SU-DHL-6 (cell line): ENCODE data around the gene C19orf33.
"Not testable (repeated sequence)": the region's sequence is repeated elsewhere in the genome, so short reads cannot be mapped to it uniquely, and the experiment has no call there.

Experiments
- H2AFZ ChIP-seq: fragments of 200-600 bp; sonication (generic); 2 replicates; pipeline ENCODE4 v1.6.1; 2014; ENCODE audit warnings: low read depth, mild to moderate bottlenecking, moderate library complexity, mixed read lengths, antibody characterized with exemption, low read length; ENCODE audit not compliant: severe bottlenecking
- H3F3A ChIP-seq: fragments of 200-600 bp; shearing (Covaris generic); 2 replicates; pipeline ENCODE4 v1.6.0; 2016; ENCODE audit warnings: antibody characterized with exemption, mild to moderate bottlenecking; ENCODE audit not compliant: insufficient read depth
- H3K27ac ChIP-seq: fragments of 200-600 bp; sonication (generic); 2 replicates; pipeline ENCODE4 v1.5.1; 2016; ENCODE audit warnings: low read depth, mild to moderate bottlenecking, low read length, moderate library complexity, mixed read lengths
- H3K27me3 ChIP-seq: fragments of 200-600 bp; sonication (generic), shearing (Covaris generic); 2 replicates; pipeline ENCODE4 v1.6.0; 2014; ENCODE audit warnings: mild to moderate bottlenecking, low read length
- H3K36me3 ChIP-seq: fragments of 200-600 bp; sonication (generic); 2 replicates; pipeline ENCODE4 v1.6.1; 2014; ENCODE audit warnings: mild to moderate bottlenecking, low read length, mixed read lengths
- H3K4me2 ChIP-seq: fragments of 300-600, 200-600 bp; shearing (Covaris generic), sonication (generic); 2 replicates; pipeline ENCODE4 v1.6.0; 2014; ENCODE audit warnings: low read length, low read depth, mild to moderate bottlenecking; ENCODE audit not compliant: poor library complexity, severe bottlenecking
- H3K4me3 ChIP-seq: fragments of 200-600 bp; sonication (generic); 2 replicates; pipeline ENCODE4 v1.5.1; 2014; ENCODE audit warnings: antibody characterized with exemption, low read length, mild to moderate bottlenecking, mixed read lengths; ENCODE audit not compliant: insufficient read depth, poor library complexity, severe bottlenecking
- H3K79me2 ChIP-seq: fragments of 200-600 bp; sonication (generic); 2 replicates; pipeline ENCODE4 v1.6.1; 2014; ENCODE audit warnings: mild to moderate bottlenecking, low read length, moderate library complexity; ENCODE audit not compliant: insufficient read depth
- H3K9ac ChIP-seq: fragments of 200-600 bp; sonication (generic); 2 replicates; pipeline ENCODE4 v1.7.0; 2014; ENCODE audit warnings: mild to moderate bottlenecking, low read length
- H3K9me2 ChIP-seq: fragments of 200-600 bp; sonication (generic); replicated peaks from 2 replicates; pipeline ENCODE4 v1.6.1; 2014; ENCODE audit warnings: low read length; ENCODE audit not compliant: insufficient read depth
- H3K9me3 ChIP-seq: fragments of 200-600 bp; sonication (generic); 2 replicates; pipeline ENCODE4 v1.6.1; 2014; ENCODE audit warnings: low read length, mixed read lengths; ENCODE audit not compliant: insufficient read depth
- H4K20me1 ChIP-seq: fragments of 200-600 bp; sonication (generic); 2 replicates; pipeline ENCODE4 v1.6.1; 2014; ENCODE audit warnings: low read depth, mild to moderate bottlenecking, antibody characterized with exemption, low read length, moderate library complexity, mixed read lengths
- EZH2phosphoT487 ChIP-seq: fragments of 200-600 bp; sonication (generic), shearing (Covaris generic); conservative IDR thresholded peaks from 2 replicates; pipeline ENCODE4 v1.6.1; 2018; ENCODE audit warnings: mild to moderate bottlenecking, antibody characterized with exemption, low read length, moderate library complexity, mixed read lengths
- TF ChIP-seq, protein P1 (sequence below): fragments of 200-600 bp; sonication (generic); IDR thresholded peaks from one replicate; pipeline ENCODE4 v1.5.1; 2017; ENCODE audit warnings: antibody characterized with exemption, mild to moderate bottlenecking, low read length, moderate library complexity; ENCODE audit not compliant: insufficient read depth, poor library complexity, severe bottlenecking

C19orf33 gene

GRCh38 chr19:38303517-38304351 lies at the start of gene C19orf33:
TSS of gene C19orf33 (plus strand) at chr19:38304251. CDS start at chr19:38304262, 11 bp downstream.
- Histone ChIP-seq H3K4me2 (no peak within 1 kb of the TSS), H3K27me3 (no peaks in the 10 kb centered on the region), H3K9ac (no peak within 1 kb of the TSS), H3F3A (no peaks in the 10 kb centered on the region), H3K4me3 (no peak within 1 kb of the TSS), H4K20me1 (no peaks in the 10 kb centered on the region), H3K27ac (no peak within 1 kb of the TSS), H3K9me2 (no peaks in the 10 kb centered on the region), H3K79me2 (no peaks in the 10 kb centered on the region), H3K36me3 (no peaks in the 10 kb centered on the region), H2AFZ (no peak within 1 kb of the TSS), H3K9me3 (no peaks in the 10 kb centered on the region)
- no peak for TF ChIP-seq EZH2phosphoT487
- TF ChIP-seq, protein P1, sequence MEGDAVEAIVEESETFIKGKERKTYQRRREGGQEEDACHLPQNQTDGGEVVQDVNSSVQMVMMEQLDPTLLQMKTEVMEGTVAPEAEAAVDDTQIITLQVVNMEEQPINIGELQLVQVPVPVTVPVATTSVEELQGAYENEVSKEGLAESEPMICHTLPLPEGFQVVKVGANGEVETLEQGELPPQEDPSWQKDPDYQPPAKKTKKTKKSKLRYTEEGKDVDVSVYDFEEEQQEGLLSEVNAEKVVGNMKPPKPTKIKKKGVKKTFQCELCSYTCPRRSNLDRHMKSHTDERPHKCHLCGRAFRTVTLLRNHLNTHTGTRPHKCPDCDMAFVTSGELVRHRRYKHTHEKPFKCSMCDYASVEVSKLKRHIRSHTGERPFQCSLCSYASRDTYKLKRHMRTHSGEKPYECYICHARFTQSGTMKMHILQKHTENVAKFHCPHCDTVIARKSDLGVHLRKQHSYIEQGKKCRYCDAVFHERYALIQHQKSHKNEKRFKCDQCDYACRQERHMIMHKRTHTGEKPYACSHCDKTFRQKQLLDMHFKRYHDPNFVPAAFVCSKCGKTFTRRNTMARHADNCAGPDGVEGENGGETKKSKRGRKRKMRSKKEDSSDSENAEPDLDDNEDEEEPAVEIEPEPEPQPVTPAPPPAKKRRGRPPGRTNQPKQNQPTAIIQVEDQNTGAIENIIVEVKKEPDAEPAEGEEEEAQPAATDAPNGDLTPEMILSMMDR = no peak

DNA sequence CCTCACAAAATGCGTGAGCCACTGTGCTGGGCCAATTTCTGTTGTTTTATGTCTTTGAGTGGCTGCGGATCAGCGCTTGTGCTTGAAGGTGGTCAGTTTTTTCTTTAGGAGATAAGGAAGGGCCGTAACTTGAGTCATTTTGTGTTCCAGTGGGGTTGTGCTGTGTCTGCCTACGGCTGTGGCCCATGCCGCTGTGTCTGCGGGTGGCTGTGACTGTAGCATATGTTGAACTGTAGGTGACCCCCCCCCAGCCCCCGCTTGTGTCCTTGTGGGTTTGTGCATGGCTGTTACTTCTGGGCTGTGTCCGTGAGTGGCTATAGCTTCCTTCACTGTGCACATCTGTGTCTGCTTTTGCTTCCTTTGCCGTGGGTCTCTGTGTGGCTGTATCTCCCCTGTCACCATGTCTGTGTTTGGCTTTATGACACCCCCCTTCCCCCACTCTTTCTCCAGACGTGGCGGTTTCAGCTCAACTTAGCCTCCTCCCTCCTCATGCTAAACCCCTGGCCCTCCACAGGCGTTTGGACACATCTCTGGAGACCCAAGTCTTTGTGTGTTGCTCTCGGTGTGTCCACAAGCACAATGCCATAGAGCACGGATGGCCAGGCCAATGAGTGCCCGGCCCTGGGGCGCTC lies 48.6 kb upstream of the C19orf33 start:
- TF ChIP-seq, protein P1 = no peak
- TF ChIP-seq EZH2phosphoT487 = no peak
- no peaks in the 10 kb centered on the region for H4K20me1 ChIP-seq
- H2AFZ ChIP-seq = no peak overlapping the region
- H3K4me2 ChIP-seq = no peak overlapping the region
- no peaks in the 10 kb centered on the region for H3K36me3 ChIP-seq
- H3F3A ChIP-seq = no peaks in the 10 kb centered on the region
- H3K9me2 ChIP-seq = no peaks in the 10 kb centered on the region
- H3K9ac ChIP-seq = no peak overlapping the region
- H3K9me3 ChIP-seq = no peaks in the 10 kb centered on the region
- H3K79me2 ChIP-seq = no peaks in the 10 kb centered on the region
- H3K4me3 ChIP-seq = no peak overlapping the region
- no peaks in the 10 kb centered on the region for H3K27me3 ChIP-seq
- no peak overlapping the region for H3K27ac ChIP-seq

- not testable (repeated sequence) for H3K9ac ChIP-seq, H3K27ac ChIP-seq, H2AFZ ChIP-seq, H4K20me1 ChIP-seq, H3K4me2 ChIP-seq, H3K79me2 ChIP-seq, H3K4me3 ChIP-seq, H3K9me3 ChIP-seq, H3K9me2 ChIP-seq, H3K27me3 ChIP-seq, H3K36me3 ChIP-seq
- peaks cover 14% of the 10 kb centered on the region for H3F3A ChIP-seq
Measured at GRCh38 chr19:38261942-38262341, 42.1 kb upstream of the C19orf33 start.
